HG03159 (cell line): ENCODE data around the gene NTN4.
A peak's percentile ranks its signal among the peaks of the same experiment; 100 is the strongest.
"Not testable (repeated sequence)": the region's sequence is repeated elsewhere in the genome, so short reads cannot be mapped to it uniquely, and the experiment has no call there.

Source experiments
- ATAC-seq: cut with Tn5 transposase; IDR thresholded peaks from one replicate; pipeline ENCODE4 v1.9.1; 2021; ENCODE audit warnings: mild to moderate bottlenecking, moderate library complexity; ENCODE audit not compliant: unreplicated experiment

The NTN4 gene

GRCh38 chr12:95717316-95717928, 73.1 kb downstream of the NTN4 start:
- ATAC-seq = no peak

GRCh38 chr12:95715177-95715576, 75.4 kb downstream of the NTN4 start:
- ATAC-seq = no peak

- no peak for ATAC-seq
These were observed 78.3 kb downstream of the NTN4 start for GRCh38 chr12:95712269-95712668.

- no peak for ATAC-seq
These were observed 80.2 kb downstream of the NTN4 start for GRCh38 chr12:95710386-95710785.

GRCh38 chr12:95709152-95709551, 81.4 kb downstream of the NTN4 start:
- ATAC-seq = no peak

- ATAC-seq = no peak
These were observed 85.4 kb downstream of the NTN4 start for GRCh38 chr12:95705143-95705542.

GRCh38 chr12:95703986-95704385, 86.6 kb downstream of the NTN4 start:
- ATAC-seq = no peak

GRCh38 chr12:95701722-95702418, 88.7 kb downstream of the NTN4 start:
- no peak for ATAC-seq

GRCh38 chr12:95701275-95701674, 89.3 kb downstream of the NTN4 start:
- no peak for ATAC-seq

GRCh38 chr12:95700316-95700785, 90.2 kb downstream of the NTN4 start:
- peak; percentile 96 for ATAC-seq

- ATAC-seq = no peak
These were observed 91.0 kb downstream of the NTN4 start for GRCh38 chr12:95699579-95699978.

- no peak for ATAC-seq
These were observed 96.4 kb downstream of the NTN4 start for GRCh38 chr12:95694136-95694535.

- no peak for ATAC-seq
These were observed 96.9 kb downstream of the NTN4 start for GRCh38 chr12:95693689-95694088.

- ATAC-seq = no peak
These were observed 99.5 kb downstream of the NTN4 start for GRCh38 chr12:95690861-95691635.

GRCh38 chr12:95687937-95688336, 102.6 kb downstream of the NTN4 start:
- ATAC-seq = no peak

- ATAC-seq = no peak
These were observed 107.1 kb downstream of the NTN4 start for GRCh38 chr12:95683418-95683817.

GRCh38 chr12:95681210-95681765, 109.3 kb downstream of the NTN4 start:
- ATAC-seq = no peak

GRCh38 chr12:95678684-95679083, 111.9 kb downstream of the NTN4 start:
- no peak for ATAC-seq

GRCh38 chr12:95677782-95678181, 112.8 kb downstream of the NTN4 start:
- not testable (repeated sequence) for ATAC-seq

- ATAC-seq = no peak
These were observed 115.9 kb downstream of the NTN4 start for GRCh38 chr12:95674631-95675030.

GRCh38 chr12:95674163-95674562, 116.4 kb downstream of the NTN4 start:
- no peak for ATAC-seq

- ATAC-seq = no peak
These were observed 117.0 kb downstream of the NTN4 start for GRCh38 chr12:95673576-95673975.
